Glutamatergic neuron (in vitro differentiated cells): ENCODE results near the gene KRT40. TPM values are rescaled to one million over a fixed set of nuclear protein-coding genes. Genes with fewer than 3 reads are reported as not detected.

Source experiments
- DNase-seq: peaks from one replicate; pipeline ENCODE4 v3.0.0; 2022
- H3K27ac Mint-ChIP-seq: one replicate; pipeline ENCODE4 v1.8.0; 2020; ENCODE audit warnings: mild to moderate bottlenecking, mixed read lengths, inconsistent platforms; ENCODE audit not compliant: unreplicated experiment
- H3K27me3 Mint-ChIP-seq: one replicate; pipeline ENCODE4 v1.8.0; 2020; ENCODE audit warnings: mild to moderate bottlenecking, moderate library complexity, mixed read lengths, inconsistent platforms; ENCODE audit not compliant: unreplicated experiment
- H3K36me3 Mint-ChIP-seq: one replicate; pipeline ENCODE4 v1.8.0; 2020; ENCODE audit warnings: mild to moderate bottlenecking, mixed read lengths, inconsistent platforms; ENCODE audit not compliant: unreplicated experiment
- H3K4me1 Mint-ChIP-seq: one replicate; pipeline ENCODE4 v1.8.0; 2020; ENCODE audit warnings: mild to moderate bottlenecking, low read depth, mixed read lengths, inconsistent platforms; ENCODE audit not compliant: unreplicated experiment
- H3K4me3 Mint-ChIP-seq: one replicate; pipeline ENCODE4 v1.8.0; 2020; ENCODE audit warnings: mild to moderate bottlenecking, mixed read lengths, inconsistent platforms; ENCODE audit not compliant: unreplicated experiment
- H3K9me3 Mint-ChIP-seq: one replicate; pipeline ENCODE4 v1.8.0; 2020; ENCODE audit warnings: mild to moderate bottlenecking, moderate library complexity, mixed read lengths, inconsistent platforms; ENCODE audit not compliant: unreplicated experiment
- CTCF ChIP-seq: fragments of 200-600 bp; sonication (generic); IDR thresholded peaks from one replicate; pipeline ENCODE4 v1.5.0; 2021; ENCODE audit not compliant: partially characterized antibody, unreplicated experiment
- total RNA-seq: library from RNA; stranded (reverse); fragmentation: NEBNext Ultra II Directional; extraction: Animal tissue kit (Norgen Biotek cat#: 25700); gene quantifications from one replicate; pipeline ENCODE4 v1.2.1, GENCODE V29; 2021; ENCODE audit not compliant: unreplicated experiment

Gene KRT40
- total RNA-seq, 1 donor from 2014 or later, result not detected

GRCh38 chr17:40993839-40994238, 9.7 kb upstream of the KRT40 start, which contains the start of gene KRTAP3-3:
Gene KRTAP3-3, minus strand, starts transcription at chr17:40994164. Its CDS starts 67 bp downstream, at chr17:40994097.
- peak within 1 kb of the TSS; percentile 47 for H3K4me3 Mint-ChIP-seq
- peaks cover 8% of the 10 kb centered on the region for H3K9me3 Mint-ChIP-seq
- H3K4me1 Mint-ChIP-seq, result peaks cover 18% of the 10 kb centered on the region
- no peak for TF ChIP-seq CTCF
- peaks cover 6% of the 10 kb centered on the region for H3K27me3 Mint-ChIP-seq
- no peaks in the 10 kb centered on the region for H3K36me3 Mint-ChIP-seq
- peak; percentile 54 for DNase-seq
- peak within 1 kb of the TSS; percentile 84 for H3K27ac Mint-ChIP-seq

- DNase-seq, result no peak
- H3K4me1 Mint-ChIP-seq, result peaks cover 18% of the 10 kb centered on the region
- no peaks in the 10 kb centered on the region for H3K36me3 Mint-ChIP-seq
- no peak overlapping the region for H3K27ac Mint-ChIP-seq
- no peak overlapping the region for H3K4me3 Mint-ChIP-seq
- no peak for TF ChIP-seq CTCF
- peaks cover 6% of the 10 kb centered on the region for H3K27me3 Mint-ChIP-seq
- H3K9me3 Mint-ChIP-seq, result peaks cover 8% of the 10 kb centered on the region
Measured at GRCh38 chr17:40993084-40993483, 9.0 kb upstream of the KRT40 start.

- Mint-ChIP-seq H3K27me3 (peaks cover 6% of the 10 kb centered on the region), H3K4me3 (no peak overlapping the region), H3K9me3 (peaks cover 8% of the 10 kb centered on the region), H3K27ac (no peak overlapping the region), H3K4me1 (peaks cover 18% of the 10 kb centered on the region), H3K36me3 (no peaks in the 10 kb centered on the region)
- no peak for TF ChIP-seq CTCF
- no peak for DNase-seq
Measured at GRCh38 chr17:40992666-40993065, 8.5 kb upstream of the KRT40 start.

- Mint-ChIP-seq H3K27ac (no peak overlapping the region), H3K36me3 (no peaks in the 10 kb centered on the region), H3K4me3 (no peak overlapping the region), H3K4me1 (no peaks in the 10 kb centered on the region), H3K27me3 (no peaks in the 10 kb centered on the region), H3K9me3 (no peaks in the 10 kb centered on the region)
- no peak for DNase-seq
- TF ChIP-seq CTCF, result no peak
Measured at GRCh38 chr17:40986920-40987319, 2.8 kb upstream of the KRT40 start.

- Mint-ChIP-seq H3K9me3 (peaks cover 3% of the 10 kb centered on the region), H3K4me1 (peaks cover 9% of the 10 kb centered on the region), H3K27ac (peak overlapping the region; percentile 36), H3K4me3 (no peak overlapping the region), H3K27me3 (no peaks in the 10 kb centered on the region), H3K36me3 (no peaks in the 10 kb centered on the region)
- no peak for DNase-seq
- no peak for TF ChIP-seq CTCF
Measured at GRCh38 chr17:40981115-40981514, 3.0 kb downstream of the KRT40 start.
